ENCODE measurements around the gene TMPRSS9. TPM values are rescaled to one million over a fixed set of nuclear protein-coding genes. Genes with fewer than 3 reads are reported as not detected.

The TMPRSS9 gene
- polyA plus RNA-seq, 1 donor from 2014 or later: not detected

DNA sequence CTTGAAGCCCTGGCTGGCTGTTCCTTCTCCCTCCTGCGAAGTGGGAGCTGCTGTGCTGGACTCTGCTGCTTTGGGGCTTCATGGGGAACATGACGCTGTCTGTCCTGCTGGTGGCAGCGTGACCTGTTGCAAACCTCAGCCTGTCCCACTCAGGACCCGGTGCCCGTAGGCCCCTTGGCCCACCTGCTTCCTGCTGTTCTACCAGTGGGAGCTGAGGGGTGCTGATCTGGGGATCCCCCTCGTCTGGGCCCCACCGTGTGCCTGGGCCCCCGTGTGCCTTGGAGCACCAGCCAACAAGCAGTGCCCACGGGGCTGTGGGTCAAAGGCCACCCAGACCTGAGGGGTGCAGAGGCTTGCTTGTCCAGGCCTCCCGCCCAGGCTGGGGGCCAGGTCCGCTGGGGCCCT, 26.3 kb upstream of the TMPRSS9 start:
- Histone ChIP-seq H2AFZ (ENCODE audit: low read depth, low read length) (no peak overlapping the region), H3F3A (ENCODE audit: insufficient read depth, low read length, poor library complexity, severe bottlenecking) (no peaks in the 10 kb centered on the region), H3K79me2 (replicated peaks; ENCODE audit: insufficient read depth, low read length) (peaks cover 48% of the 10 kb centered on the region), H3K36me3 (ENCODE audit: insufficient read depth, low read length) (no peaks in the 10 kb centered on the region), H3K9me2 (ENCODE audit: insufficient read depth, low read length) (no peaks in the 10 kb centered on the region), H3K4me3 (ENCODE audit: low read length) (no peak overlapping the region), H4K20me1 (ENCODE audit: insufficient read depth) (no peaks in the 10 kb centered on the region), H3K9me3 (ENCODE audit: low read length) (no peaks in the 10 kb centered on the region), H3K27ac (ENCODE audit: low read length) (no peak overlapping the region), H3K4me2 (ENCODE audit: low read length) (no peak overlapping the region), H3K9ac (ENCODE audit: low read length) (no peak overlapping the region), H3K27me3 (ENCODE audit: insufficient read depth, low read depth, low read length) (no peaks in the 10 kb centered on the region)
- TF ChIP-seq TAF1 (IDR thresholded peaks at IDR 0.05; ENCODE audit: low read depth) (no peak), EZH2 (IDR thresholded peaks at IDR 0.05; ENCODE audit: borderline replicate concordance, insufficient read depth, low read length, poor library complexity, severe bottlenecking) (no peak), SMC3 (conservative IDR thresholded peaks at IDR 0.05; ENCODE audit: poor library complexity) (no peak), POLR2AphosphoS5 (IDR thresholded peaks at IDR 0.05) (no peak), RAD21 (conservative IDR thresholded peaks at IDR 0.05) (no peak), EP300 (conservative IDR thresholded peaks at IDR 0.05; ENCODE audit: poor library complexity, severe bottlenecking) (no peak)
- TF ChIP-seq, protein P1, sequence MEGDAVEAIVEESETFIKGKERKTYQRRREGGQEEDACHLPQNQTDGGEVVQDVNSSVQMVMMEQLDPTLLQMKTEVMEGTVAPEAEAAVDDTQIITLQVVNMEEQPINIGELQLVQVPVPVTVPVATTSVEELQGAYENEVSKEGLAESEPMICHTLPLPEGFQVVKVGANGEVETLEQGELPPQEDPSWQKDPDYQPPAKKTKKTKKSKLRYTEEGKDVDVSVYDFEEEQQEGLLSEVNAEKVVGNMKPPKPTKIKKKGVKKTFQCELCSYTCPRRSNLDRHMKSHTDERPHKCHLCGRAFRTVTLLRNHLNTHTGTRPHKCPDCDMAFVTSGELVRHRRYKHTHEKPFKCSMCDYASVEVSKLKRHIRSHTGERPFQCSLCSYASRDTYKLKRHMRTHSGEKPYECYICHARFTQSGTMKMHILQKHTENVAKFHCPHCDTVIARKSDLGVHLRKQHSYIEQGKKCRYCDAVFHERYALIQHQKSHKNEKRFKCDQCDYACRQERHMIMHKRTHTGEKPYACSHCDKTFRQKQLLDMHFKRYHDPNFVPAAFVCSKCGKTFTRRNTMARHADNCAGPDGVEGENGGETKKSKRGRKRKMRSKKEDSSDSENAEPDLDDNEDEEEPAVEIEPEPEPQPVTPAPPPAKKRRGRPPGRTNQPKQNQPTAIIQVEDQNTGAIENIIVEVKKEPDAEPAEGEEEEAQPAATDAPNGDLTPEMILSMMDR (IDR thresholded peaks at IDR 0.05; ENCODE audit: poor library complexity, severe bottlenecking): no peak
- TF ChIP-seq, protein P2, sequence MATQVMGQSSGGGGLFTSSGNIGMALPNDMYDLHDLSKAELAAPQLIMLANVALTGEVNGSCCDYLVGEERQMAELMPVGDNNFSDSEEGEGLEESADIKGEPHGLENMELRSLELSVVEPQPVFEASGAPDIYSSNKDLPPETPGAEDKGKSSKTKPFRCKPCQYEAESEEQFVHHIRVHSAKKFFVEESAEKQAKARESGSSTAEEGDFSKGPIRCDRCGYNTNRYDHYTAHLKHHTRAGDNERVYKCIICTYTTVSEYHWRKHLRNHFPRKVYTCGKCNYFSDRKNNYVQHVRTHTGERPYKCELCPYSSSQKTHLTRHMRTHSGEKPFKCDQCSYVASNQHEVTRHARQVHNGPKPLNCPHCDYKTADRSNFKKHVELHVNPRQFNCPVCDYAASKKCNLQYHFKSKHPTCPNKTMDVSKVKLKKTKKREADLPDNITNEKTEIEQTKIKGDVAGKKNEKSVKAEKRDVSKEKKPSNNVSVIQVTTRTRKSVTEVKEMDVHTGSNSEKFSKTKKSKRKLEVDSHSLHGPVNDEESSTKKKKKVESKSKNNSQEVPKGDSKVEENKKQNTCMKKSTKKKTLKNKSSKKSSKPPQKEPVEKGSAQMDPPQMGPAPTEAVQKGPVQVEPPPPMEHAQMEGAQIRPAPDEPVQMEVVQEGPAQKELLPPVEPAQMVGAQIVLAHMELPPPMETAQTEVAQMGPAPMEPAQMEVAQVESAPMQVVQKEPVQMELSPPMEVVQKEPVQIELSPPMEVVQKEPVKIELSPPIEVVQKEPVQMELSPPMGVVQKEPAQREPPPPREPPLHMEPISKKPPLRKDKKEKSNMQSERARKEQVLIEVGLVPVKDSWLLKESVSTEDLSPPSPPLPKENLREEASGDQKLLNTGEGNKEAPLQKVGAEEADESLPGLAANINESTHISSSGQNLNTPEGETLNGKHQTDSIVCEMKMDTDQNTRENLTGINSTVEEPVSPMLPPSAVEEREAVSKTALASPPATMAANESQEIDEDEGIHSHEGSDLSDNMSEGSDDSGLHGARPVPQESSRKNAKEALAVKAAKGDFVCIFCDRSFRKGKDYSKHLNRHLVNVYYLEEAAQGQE (IDR thresholded peaks at IDR 0.05; ENCODE audit: borderline replicate concordance): no peak

DNA sequence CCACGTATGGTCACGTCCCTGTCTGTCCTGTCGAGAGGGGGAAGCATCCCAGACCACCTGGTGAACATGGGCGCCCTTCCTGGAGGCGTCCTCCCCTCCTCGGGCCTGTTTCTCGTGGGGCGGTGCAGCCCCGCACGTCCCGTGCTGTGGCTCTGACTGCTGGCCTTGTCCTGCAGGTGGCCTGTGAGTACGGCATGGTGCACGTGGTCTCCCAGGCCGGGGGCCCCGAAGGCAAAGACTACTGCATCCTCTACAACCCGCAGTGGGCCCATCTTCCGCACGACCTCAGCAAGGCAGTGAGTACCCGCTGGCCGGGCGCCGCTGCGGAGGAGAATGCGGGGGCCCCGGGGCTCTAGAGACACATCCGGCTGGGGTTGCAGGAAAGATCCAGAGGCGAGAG, 25.6 kb upstream of the TMPRSS9 start:
- H4K20me1 ChIP-seq (ENCODE audit: insufficient read depth): no peaks in the 10 kb centered on the region
- H3F3A ChIP-seq (ENCODE audit: insufficient read depth, low read length, poor library complexity, severe bottlenecking): no peaks in the 10 kb centered on the region
- no peaks in the 10 kb centered on the region for H3K36me3 ChIP-seq (ENCODE audit: insufficient read depth, low read length)
- H3K79me2 ChIP-seq (replicated peaks; ENCODE audit: insufficient read depth, low read length): peaks cover 42% of the 10 kb centered on the region
- H3K9ac ChIP-seq (ENCODE audit: low read length): no peak overlapping the region
- H3K9me2 ChIP-seq (ENCODE audit: insufficient read depth, low read length): no peaks in the 10 kb centered on the region
- no peak overlapping the region for H3K4me3 ChIP-seq (ENCODE audit: low read length)
- no peak overlapping the region for H3K27ac ChIP-seq (ENCODE audit: low read length)
- TF ChIP-seq MXI1 (conservative IDR thresholded peaks at IDR 0.05; ENCODE audit: poor library complexity, severe bottlenecking) (no peak), RAD21 (conservative IDR thresholded peaks at IDR 0.05) (no peak)
- TF ChIP-seq, protein P1 (IDR thresholded peaks at IDR 0.05; ENCODE audit: poor library complexity, severe bottlenecking): no peak
- no peaks in the 10 kb centered on the region for H3K27me3 ChIP-seq (ENCODE audit: insufficient read depth, low read depth, low read length)
- no peak overlapping the region for H2AFZ ChIP-seq (ENCODE audit: low read depth, low read length)
- H3K4me2 ChIP-seq (ENCODE audit: low read length): no peak overlapping the region
- no peaks in the 10 kb centered on the region for H3K9me3 ChIP-seq (ENCODE audit: low read length)

All from neural cell (in vitro differentiated cells).